ENCODE results near the gene SH3RF1. TPM values are rescaled to one million over a fixed set of nuclear protein-coding genes. Genes with fewer than 3 reads are reported as not detected.

SH3RF1 gene
- total and polyA plus RNA-seq, 4 donors, result 1.8 to 7.9 (median 3.5) TPM

DNA sequence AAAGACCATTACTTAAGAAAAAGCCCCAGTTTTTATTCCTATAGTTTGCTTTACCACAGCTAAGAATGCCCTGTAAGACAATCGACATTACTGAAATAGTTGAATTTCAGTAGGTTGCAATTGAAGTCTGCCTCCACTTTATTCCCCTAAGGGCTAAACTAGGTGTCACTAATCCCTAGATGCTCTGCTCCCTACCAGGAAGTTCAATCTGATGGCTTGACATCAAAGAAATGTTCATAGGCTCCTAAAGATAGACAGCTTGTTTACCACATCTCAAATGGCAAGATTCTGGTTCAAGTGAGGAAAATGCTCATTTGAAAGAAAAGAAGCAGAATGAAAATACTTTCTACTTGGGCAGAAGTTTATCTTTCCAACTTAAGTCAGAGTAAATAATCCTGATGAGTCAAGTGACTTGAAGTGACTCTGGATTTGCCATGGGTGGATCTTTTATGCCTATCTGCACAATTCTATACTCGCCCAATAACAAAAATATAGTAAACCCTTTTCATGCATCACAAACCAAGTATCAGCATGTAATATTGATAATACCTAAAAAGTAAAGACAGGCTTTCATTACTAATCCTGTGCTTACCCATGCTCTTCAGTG is 117.2 kb downstream of the SH3RF1 start:
- 95% methylated on average over 2 of the region's 2 CpGs for WGBS
- H3K9ac ChIP-seq (ENCODE audit: low read depth in 1 of 2, low read length in 2 of 2), result no peak overlapping the region
- no peaks in the 10 kb centered on the region for H3K27me3 ChIP-seq (ENCODE audit: control insufficient read depth in 4 of 4, insufficient read depth in 4 of 4, low read length in 3 of 4)
- no peak overlapping the region for H3K4me3 ChIP-seq (ENCODE audit: low read depth in 1 of 3, low read length in 3 of 3)
- TF ChIP-seq RAD21 (IDR thresholded peaks at IDR 0.05) (no peak), SP1 (IDR thresholded peaks at IDR 0.05) (no peak), FOXA1 (IDR thresholded peaks at IDR 0.05) (no peak), HNF4A (conservative IDR thresholded peaks at IDR 0.05) (no peak), GABPA (IDR thresholded peaks at IDR 0.05 in 1 of 2, conservative IDR thresholded peaks at IDR 0.05 in 1 of 2) (no peak), JUND (IDR thresholded peaks at IDR 0.05) (no peak), HNF4G (IDR thresholded peaks at IDR 0.05) (no peak), NR2F2 (IDR thresholded peaks at IDR 0.05) (no peak), FOXA2 (IDR thresholded peaks at IDR 0.05) (no peak), YY1 (IDR thresholded peaks at IDR 0.05) (no peak), RXRA (IDR thresholded peaks at IDR 0.05) (no peak), TAF1 (conservative IDR thresholded peaks at IDR 0.05) (no peak), EGR1 (IDR thresholded peaks at IDR 0.05; ENCODE audit: low read depth in 2 of 2) (no peak)
- TF ChIP-seq, protein P1, sequence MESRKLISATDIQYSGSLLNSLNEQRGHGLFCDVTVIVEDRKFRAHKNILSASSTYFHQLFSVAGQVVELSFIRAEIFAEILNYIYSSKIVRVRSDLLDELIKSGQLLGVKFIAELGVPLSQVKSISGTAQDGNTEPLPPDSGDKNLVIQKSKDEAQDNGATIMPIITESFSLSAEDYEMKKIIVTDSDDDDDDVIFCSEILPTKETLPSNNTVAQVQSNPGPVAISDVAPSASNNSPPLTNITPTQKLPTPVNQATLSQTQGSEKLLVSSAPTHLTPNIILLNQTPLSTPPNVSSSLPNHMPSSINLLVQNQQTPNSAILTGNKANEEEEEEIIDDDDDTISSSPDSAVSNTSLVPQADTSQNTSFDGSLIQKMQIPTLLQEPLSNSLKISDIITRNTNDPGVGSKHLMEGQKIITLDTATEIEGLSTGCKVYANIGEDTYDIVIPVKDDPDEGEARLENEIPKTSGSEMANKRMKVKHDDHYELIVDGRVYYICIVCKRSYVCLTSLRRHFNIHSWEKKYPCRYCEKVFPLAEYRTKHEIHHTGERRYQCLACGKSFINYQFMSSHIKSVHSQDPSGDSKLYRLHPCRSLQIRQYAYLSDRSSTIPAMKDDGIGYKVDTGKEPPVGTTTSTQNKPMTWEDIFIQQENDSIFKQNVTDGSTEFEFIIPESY (IDR thresholded peaks at IDR 0.05), result no peak
- TF ChIP-seq, protein P2, sequence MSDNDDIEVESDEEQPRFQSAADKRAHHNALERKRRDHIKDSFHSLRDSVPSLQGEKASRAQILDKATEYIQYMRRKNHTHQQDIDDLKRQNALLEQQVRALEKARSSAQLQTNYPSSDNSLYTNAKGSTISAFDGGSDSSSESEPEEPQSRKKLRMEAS (IDR thresholded peaks at IDR 0.05), result no peak
- TF ChIP-seq, protein P3, sequence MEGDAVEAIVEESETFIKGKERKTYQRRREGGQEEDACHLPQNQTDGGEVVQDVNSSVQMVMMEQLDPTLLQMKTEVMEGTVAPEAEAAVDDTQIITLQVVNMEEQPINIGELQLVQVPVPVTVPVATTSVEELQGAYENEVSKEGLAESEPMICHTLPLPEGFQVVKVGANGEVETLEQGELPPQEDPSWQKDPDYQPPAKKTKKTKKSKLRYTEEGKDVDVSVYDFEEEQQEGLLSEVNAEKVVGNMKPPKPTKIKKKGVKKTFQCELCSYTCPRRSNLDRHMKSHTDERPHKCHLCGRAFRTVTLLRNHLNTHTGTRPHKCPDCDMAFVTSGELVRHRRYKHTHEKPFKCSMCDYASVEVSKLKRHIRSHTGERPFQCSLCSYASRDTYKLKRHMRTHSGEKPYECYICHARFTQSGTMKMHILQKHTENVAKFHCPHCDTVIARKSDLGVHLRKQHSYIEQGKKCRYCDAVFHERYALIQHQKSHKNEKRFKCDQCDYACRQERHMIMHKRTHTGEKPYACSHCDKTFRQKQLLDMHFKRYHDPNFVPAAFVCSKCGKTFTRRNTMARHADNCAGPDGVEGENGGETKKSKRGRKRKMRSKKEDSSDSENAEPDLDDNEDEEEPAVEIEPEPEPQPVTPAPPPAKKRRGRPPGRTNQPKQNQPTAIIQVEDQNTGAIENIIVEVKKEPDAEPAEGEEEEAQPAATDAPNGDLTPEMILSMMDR (IDR thresholded peaks at IDR 0.05; ENCODE audit: low read depth, low read length, missing input control), result no peak
- DNase-seq (ENCODE audit: low spot score), result no peak
- H3K9me3 ChIP-seq (ENCODE audit: control insufficient read depth in 4 of 4, low read length in 3 of 4), result no peaks in the 10 kb centered on the region
- H3K36me3 ChIP-seq (ENCODE audit: control insufficient read depth in 4 of 4, insufficient read depth in 3 of 4, low read depth in 1 of 4, low read length in 3 of 4), result peaks cover 0 to 25% (median 2%) of the 10 kb centered on the region in 4 donors
- H3K4me1 ChIP-seq (ENCODE audit: control insufficient read depth in 4 of 4, insufficient read depth in 4 of 4, low read length in 3 of 4), result peaks cover 0 to 1% (median 0%) of the 10 kb centered on the region in 4 donors
- no peak overlapping the region for H3K27ac ChIP-seq (ENCODE audit: low read depth in 1 of 2, low read length in 2 of 2)

DNA sequence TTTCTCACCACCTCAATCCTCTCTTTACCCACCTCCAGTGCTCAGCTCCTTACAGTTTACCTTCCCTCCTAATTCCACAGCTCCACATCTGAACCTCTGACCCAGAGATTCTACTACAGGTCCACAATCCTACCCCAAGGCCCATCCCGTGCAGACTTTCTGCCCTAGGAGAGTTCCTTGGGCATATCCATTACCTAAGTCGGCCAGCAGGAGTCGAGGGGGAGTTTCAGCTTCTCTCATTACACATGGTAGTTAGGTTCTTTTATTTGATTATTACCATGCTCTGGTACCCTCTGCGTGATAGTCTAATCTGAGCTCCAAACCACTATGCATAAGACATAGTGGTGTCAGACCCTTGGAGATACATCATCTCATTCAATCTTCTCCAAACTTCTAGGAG is 117.9 kb downstream of the SH3RF1 start:
- Histone ChIP-seq H3K27me3 (ENCODE audit: control insufficient read depth in 4 of 4, insufficient read depth in 4 of 4, low read length in 3 of 4) (no peaks in the 10 kb centered on the region), H3K9me3 (ENCODE audit: control insufficient read depth in 4 of 4, low read length in 3 of 4) (no peaks in the 10 kb centered on the region), H3K4me1 (ENCODE audit: control insufficient read depth in 4 of 4, insufficient read depth in 4 of 4, low read length in 3 of 4) (peaks cover 0 to 1% (median 0%) of the 10 kb centered on the region in 4 donors), H3K9ac (ENCODE audit: low read depth in 1 of 2, low read length in 2 of 2) (no peak overlapping the region), H3K36me3 (ENCODE audit: control insufficient read depth in 4 of 4, insufficient read depth in 3 of 4, low read depth in 1 of 4, low read length in 3 of 4) (peaks cover 0 to 25% (median 2%) of the 10 kb centered on the region in 4 donors), H3K4me3 (ENCODE audit: low read depth in 1 of 3, low read length in 3 of 3) (no peak overlapping the region), H3K27ac (ENCODE audit: low read depth in 1 of 2, low read length in 2 of 2) (no peak overlapping the region)
- WGBS, result 72% methylated on average over 4 of the region's 4 CpGs
- DNase-seq (ENCODE audit: low spot score), result no peak
- peak in 1 of 2 donors; percentile 21 for TF ChIP-seq RAD21 (IDR thresholded peaks at IDR 0.05)
- no peak for TF ChIP-seq JUND (IDR thresholded peaks at IDR 0.05)

Measured in liver (tissue), 9 donors.